ENCODE results near the gene DTD1. TPM values are rescaled to one million over a fixed set of nuclear protein-coding genes. Genes with fewer than 3 reads are reported as not detected.

Gene DTD1
- total RNA-seq, 3 donors from 2014 or later (not counting 1 experiment from before 2014, with no cell fraction given), result 23.4 to 28.4 (median 24.1) TPM

DNA sequence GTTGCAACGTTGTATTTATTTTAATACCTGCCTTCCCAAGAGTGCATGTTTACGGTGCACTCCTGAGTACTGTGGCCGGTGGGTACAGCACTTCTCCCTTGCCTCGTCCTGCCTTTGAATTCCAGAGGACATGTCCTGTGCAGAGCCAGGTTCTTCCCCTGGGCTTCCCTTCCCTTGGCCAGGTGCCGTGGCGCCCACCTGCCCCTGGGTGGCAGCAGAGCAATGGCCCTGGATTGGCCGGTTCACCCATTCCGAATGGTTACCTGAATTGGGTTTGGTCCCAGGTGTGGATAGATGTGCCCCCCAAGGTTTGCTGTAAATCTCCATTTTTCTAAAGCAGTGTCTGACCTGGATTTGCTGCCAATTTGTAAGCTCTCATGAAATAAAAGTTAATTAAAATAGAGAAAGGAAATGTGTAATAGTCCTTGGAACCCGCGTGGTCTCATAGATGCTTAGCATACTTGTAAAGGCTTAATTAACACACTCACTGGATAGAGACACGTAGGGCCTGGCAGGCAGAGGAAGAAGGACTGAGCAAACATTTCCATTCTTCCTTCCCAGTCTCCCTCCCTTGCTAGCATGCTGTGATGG, 40.6 kb downstream of the DTD1 start:
- WGBS (ENCODE audit: insufficient coverage), result 99% methylated on average over 11 of the region's 11 CpGs
- no peak overlapping the region for H3K4me3 ChIP-seq (ENCODE audit: low read length)
- no peak overlapping the region for H3K4me3 Mint-ChIP-seq
- no peaks in the 10 kb centered on the region for H3K9me3 Mint-ChIP-seq
- H3K27me3 Mint-ChIP-seq (ENCODE audit: low read depth in 2 of 2), result no peaks in the 10 kb centered on the region
- no peak for TF ChIP-seq CTCF (IDR thresholded peaks at IDR 0.05)
- H3K27me3 ChIP-seq (ENCODE audit: control insufficient read depth, insufficient read depth, low read length), result no peaks in the 10 kb centered on the region
- no peaks in the 10 kb centered on the region for H3K9me3 ChIP-seq (ENCODE audit: control insufficient read depth, insufficient read depth, low read length)
- no peaks in the 10 kb centered on the region for H3K36me3 Mint-ChIP-seq
- H3K27ac ChIP-seq (ENCODE audit: low read length), result no peak overlapping the region
- ATAC-seq (no peak), DNase-seq (peak in 1 of 2 donors; percentile 10)
- peaks cover 4% of the 10 kb centered on the region for H3K36me3 ChIP-seq (ENCODE audit: control insufficient read depth, insufficient read depth, low read length)
- intact Hi-C loops (cut with micrococcal nuclease), result no loop called here
- no peaks in the 10 kb centered on the region for H3K4me1 Mint-ChIP-seq
- no peak overlapping the region for H3K27ac Mint-ChIP-seq
- H3K4me1 ChIP-seq (ENCODE audit: control insufficient read depth, insufficient read depth, low read length), result no peaks in the 10 kb centered on the region

- no peaks in the 10 kb centered on the region for H3K27me3 Mint-ChIP-seq (ENCODE audit: low read depth in 2 of 2)
- Histone ChIP-seq H3K27me3 (ENCODE audit: control insufficient read depth, insufficient read depth, low read length) (no peaks in the 10 kb centered on the region), H3K36me3 (ENCODE audit: control insufficient read depth, insufficient read depth, low read length) (peaks cover 4% of the 10 kb centered on the region), H3K9me3 (ENCODE audit: control insufficient read depth, insufficient read depth, low read length) (no peaks in the 10 kb centered on the region), H3K4me3 (ENCODE audit: low read length) (no peak overlapping the region), H3K4me1 (ENCODE audit: control insufficient read depth, insufficient read depth, low read length) (no peaks in the 10 kb centered on the region), H3K27ac (ENCODE audit: low read length) (no peak overlapping the region)
- intact Hi-C loops (cut with micrococcal nuclease), result loop anchor here (2.0 to 5.0 kb wide), 5 partner anchors 220 to 1031 kb away; no protein-coding TSS in a partner anchor
- WGBS (ENCODE audit: insufficient coverage), result 7% methylated on average over 4 of the region's 7 CpGs
- peaks cover 0 to 6% of the 10 kb centered on the region in 2 donors for H3K4me1 Mint-ChIP-seq
- no peaks in the 10 kb centered on the region for H3K36me3 Mint-ChIP-seq
- peak; percentile 83 for TF ChIP-seq CTCF (IDR thresholded peaks at IDR 0.05)
- DNase-seq (peak; percentile 40 to 61), ATAC-seq (peak; percentile 85 to 89 (median 89))
- H3K27ac Mint-ChIP-seq, result no peak overlapping the region
- H3K4me3 Mint-ChIP-seq, result no peak overlapping the region
- H3K9me3 Mint-ChIP-seq, result no peaks in the 10 kb centered on the region
Measured at GRCh38 chr20:18632196-18632789, 44.4 kb downstream of the DTD1 start.

GRCh38 chr20:18633411-18633810, 45.6 kb downstream of the DTD1 start:
- Histone ChIP-seq H3K27me3 (ENCODE audit: control insufficient read depth, insufficient read depth, low read length) (no peaks in the 10 kb centered on the region), H3K4me1 (ENCODE audit: control insufficient read depth, insufficient read depth, low read length) (no peaks in the 10 kb centered on the region), H3K36me3 (ENCODE audit: control insufficient read depth, insufficient read depth, low read length) (peaks cover 4% of the 10 kb centered on the region), H3K9me3 (ENCODE audit: control insufficient read depth, insufficient read depth, low read length) (no peaks in the 10 kb centered on the region), H3K27ac (ENCODE audit: low read length) (no peak overlapping the region), H3K4me3 (ENCODE audit: low read length) (no peak overlapping the region)
- Mint-ChIP-seq H3K4me3 (no peak overlapping the region), H3K27me3 (ENCODE audit: low read depth in 2 of 2) (no peaks in the 10 kb centered on the region), H3K36me3 (no peaks in the 10 kb centered on the region), H3K4me1 (peaks cover 0 to 6% of the 10 kb centered on the region in 2 donors), H3K27ac (no peak overlapping the region), H3K9me3 (no peaks in the 10 kb centered on the region)
- 100% methylated on average over 2 of the region's 2 CpGs for WGBS (ENCODE audit: insufficient coverage)
- intact Hi-C loops (cut with micrococcal nuclease), result loop anchor here (2.0 to 5.0 kb wide), 5 partner anchors 221 to 1029 kb away; no protein-coding TSS in a partner anchor
- DNase-seq (no peak), ATAC-seq (no peak)
- no peak for TF ChIP-seq CTCF (IDR thresholded peaks at IDR 0.05)
